ENCODE results near the gene CD27. TPM values are rescaled to one million over a fixed set of nuclear protein-coding genes. Genes with fewer than 3 reads are reported as not detected.
"Not testable (repeated sequence)": the region's sequence is repeated elsewhere in the genome, so short reads cannot be mapped to it uniquely, and the experiment has no call there.

Gene CD27
- total RNA-seq, 1 experiment from 2014 or later = not detected

DNA sequence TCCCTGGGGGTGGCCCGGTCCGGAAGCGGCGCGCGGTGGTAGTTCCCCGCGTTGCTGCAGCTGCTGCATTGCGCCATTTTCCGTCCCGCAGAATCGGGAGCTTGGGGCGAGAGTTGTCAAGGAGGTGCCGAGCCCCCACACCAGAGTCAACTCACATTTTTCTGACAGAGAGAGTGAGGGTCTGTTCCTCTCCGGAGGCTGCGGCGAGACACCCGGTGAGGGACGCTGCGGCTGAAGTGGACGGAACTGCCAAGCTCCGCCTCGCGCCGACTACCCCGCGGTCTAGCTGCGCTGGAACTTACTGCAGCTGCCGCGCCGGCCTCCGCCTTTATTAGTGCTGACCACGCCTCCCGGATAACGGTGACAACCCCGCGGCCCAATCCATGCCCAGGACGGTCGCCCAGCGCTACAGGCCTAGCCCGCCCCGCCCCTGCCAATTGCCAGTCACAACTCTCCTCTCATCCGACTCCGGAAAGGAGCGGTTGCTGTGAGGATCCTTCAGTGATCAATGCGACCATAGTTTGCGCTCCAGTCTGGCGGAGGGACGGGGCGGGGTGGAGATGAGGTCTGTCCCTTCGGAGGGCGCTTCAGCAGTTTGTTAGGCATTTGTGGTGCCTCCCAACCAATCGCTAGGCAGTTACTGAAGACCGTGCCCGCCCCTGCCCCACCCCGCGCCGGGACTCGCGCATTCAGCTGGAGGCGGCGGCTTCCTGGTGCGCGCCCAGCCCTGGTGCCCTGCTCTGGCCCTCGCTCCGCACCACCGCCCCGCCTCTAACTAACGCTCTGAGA, 25.8 kb downstream of the CD27 start, which contains the start of gene VAMP1:
Gene VAMP1 (minus strand): TSS at position 303 of the 789 bp plus-strand sequence. CDS start 146 bp downstream, at position 157.
- H3K27me3 ChIP-seq (ENCODE audit: low read length) = no peaks in the 10 kb centered on the region
- peak within 1 kb of the TSS; percentile 96 for H3K4me3 ChIP-seq (ENCODE audit: low read length)
- POLR2A ChIA-PET (ENCODE audit: unreplicated experiment) = interaction anchor here (0.5 to 1.1 kb wide), 10 partner anchors 10 to 253 kb away, joined by 3 to 28 read pairs (median 4); partner anchors contain the start of genes COPS7A, GAPDH and LTBR
- H3K36me3 ChIP-seq (ENCODE audit: low read depth, low read length) = no peaks in the 10 kb centered on the region
- no peaks in the 10 kb centered on the region for H4K20me1 ChIP-seq (ENCODE audit: low read length)
- BruUV-seq (replicated peaks) = no TSS peak
- no peaks in the 10 kb centered on the region for H3F3A ChIP-seq (ENCODE audit: low read length, unreplicated experiment)
- H3K4me1 ChIP-seq (ENCODE audit: insufficient read depth, low read length) = peaks cover 25% of the 10 kb centered on the region
- H3K4me2 ChIP-seq (ENCODE audit: low read length) = peak within 1 kb of the TSS; percentile 100
- DNase-seq = peak; percentile 87
- peak within 1 kb of the TSS; percentile 41 for H3K27ac ChIP-seq (ENCODE audit: low read length)
- peak within 1 kb of the TSS; percentile 93 for H2AFZ ChIP-seq (ENCODE audit: low read length)
- peaks cover 11% of the 10 kb centered on the region for H3K79me2 ChIP-seq (ENCODE audit: low read length)
- no peaks in the 10 kb centered on the region for H3K9me3 ChIP-seq (ENCODE audit: low read length)
- intact Hi-C loops (cut with micrococcal nuclease) = loop anchor here (1.0 to 2.0 kb wide), 3 partner anchors 24 to 148 kb away; partner anchors contain the start of genes GAPDH and NCAPD2
- H3K9me2 ChIP-seq (replicated peaks; ENCODE audit: low read length) = no peaks in the 10 kb centered on the region
- TF ChIP-seq, protein P1, sequence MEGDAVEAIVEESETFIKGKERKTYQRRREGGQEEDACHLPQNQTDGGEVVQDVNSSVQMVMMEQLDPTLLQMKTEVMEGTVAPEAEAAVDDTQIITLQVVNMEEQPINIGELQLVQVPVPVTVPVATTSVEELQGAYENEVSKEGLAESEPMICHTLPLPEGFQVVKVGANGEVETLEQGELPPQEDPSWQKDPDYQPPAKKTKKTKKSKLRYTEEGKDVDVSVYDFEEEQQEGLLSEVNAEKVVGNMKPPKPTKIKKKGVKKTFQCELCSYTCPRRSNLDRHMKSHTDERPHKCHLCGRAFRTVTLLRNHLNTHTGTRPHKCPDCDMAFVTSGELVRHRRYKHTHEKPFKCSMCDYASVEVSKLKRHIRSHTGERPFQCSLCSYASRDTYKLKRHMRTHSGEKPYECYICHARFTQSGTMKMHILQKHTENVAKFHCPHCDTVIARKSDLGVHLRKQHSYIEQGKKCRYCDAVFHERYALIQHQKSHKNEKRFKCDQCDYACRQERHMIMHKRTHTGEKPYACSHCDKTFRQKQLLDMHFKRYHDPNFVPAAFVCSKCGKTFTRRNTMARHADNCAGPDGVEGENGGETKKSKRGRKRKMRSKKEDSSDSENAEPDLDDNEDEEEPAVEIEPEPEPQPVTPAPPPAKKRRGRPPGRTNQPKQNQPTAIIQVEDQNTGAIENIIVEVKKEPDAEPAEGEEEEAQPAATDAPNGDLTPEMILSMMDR (conservative IDR thresholded peaks at IDR 0.05; ENCODE audit: low read depth, low read length) = no peak
- peak within 1 kb of the TSS; percentile 77 for H3K9ac ChIP-seq (ENCODE audit: low read length)
- peak; percentile 92 for ATAC-seq
- CTCF ChIA-PET = interaction anchor here (0.6 to 1.8 kb wide), 3 partner anchors 62 to 147 kb away, joined by 4 to 6 read pairs (median 5); no protein-coding TSS in a partner anchor

DNA sequence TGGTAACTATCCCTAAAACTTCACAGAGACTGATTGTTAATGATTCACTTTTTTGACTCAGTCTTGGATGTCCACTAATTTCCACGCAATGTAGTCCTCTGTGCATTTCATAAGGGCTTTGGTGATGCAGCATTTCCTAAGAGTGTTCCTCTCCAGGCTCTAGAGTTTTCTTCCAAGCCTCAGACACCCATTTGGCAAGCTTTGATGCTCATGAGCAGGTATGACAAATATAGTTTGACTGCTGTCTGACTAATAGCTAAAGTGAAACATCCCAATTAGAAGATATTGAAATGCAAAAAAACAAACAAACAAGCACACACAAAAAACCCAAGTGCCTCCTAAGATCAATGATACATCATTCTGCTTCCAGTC, 27.2 kb downstream of the CD27 start:
- H3K9me3 ChIP-seq (ENCODE audit: low read length) = no peaks in the 10 kb centered on the region
- H2AFZ ChIP-seq (ENCODE audit: low read length) = no peak overlapping the region
- H3K36me3 ChIP-seq (ENCODE audit: low read depth, low read length) = no peaks in the 10 kb centered on the region
- no TSS peak for BruUV-seq (replicated peaks)
- peaks cover 25% of the 10 kb centered on the region for H3K4me1 ChIP-seq (ENCODE audit: insufficient read depth, low read length)
- H3K9ac ChIP-seq (ENCODE audit: low read length) = no peak overlapping the region
- H3K4me2 ChIP-seq (ENCODE audit: low read length) = no peak overlapping the region
- H3K9me2 ChIP-seq (replicated peaks; ENCODE audit: low read length) = no peaks in the 10 kb centered on the region
- ChIA-PET CTCF (no interaction called here), POLR2A (ENCODE audit: unreplicated experiment) (no interaction called here)
- ATAC-seq (no peak), DNase-seq (no peak)
- peaks cover 11% of the 10 kb centered on the region for H3K79me2 ChIP-seq (ENCODE audit: low read length)
- no peaks in the 10 kb centered on the region for H3K27me3 ChIP-seq (ENCODE audit: low read length)
- H4K20me1 ChIP-seq (ENCODE audit: low read length) = no peaks in the 10 kb centered on the region
- H3K27ac ChIP-seq (ENCODE audit: low read length) = no peak overlapping the region
- H3F3A ChIP-seq (ENCODE audit: low read length, unreplicated experiment) = no peaks in the 10 kb centered on the region
- intact Hi-C loops (cut with micrococcal nuclease) = loop anchor here (2.0 kb wide), 2 partner anchors 23 to 149 kb away; partner anchors contain the start of gene NCAPD2
- H3K4me3 ChIP-seq (ENCODE audit: low read length) = no peak overlapping the region
- no peak for TF ChIP-seq EZH2 (IDR thresholded peaks at IDR 0.05; ENCODE audit: low read length, unreplicated experiment)
- TF ChIP-seq, protein P1 (conservative IDR thresholded peaks at IDR 0.05; ENCODE audit: low read depth, low read length) = no peak
- TF ChIP-seq EZH2phosphoT487 (IDR thresholded peaks at IDR 0.05; ENCODE audit: borderline replicate concordance, low read length) = no peak

DNA sequence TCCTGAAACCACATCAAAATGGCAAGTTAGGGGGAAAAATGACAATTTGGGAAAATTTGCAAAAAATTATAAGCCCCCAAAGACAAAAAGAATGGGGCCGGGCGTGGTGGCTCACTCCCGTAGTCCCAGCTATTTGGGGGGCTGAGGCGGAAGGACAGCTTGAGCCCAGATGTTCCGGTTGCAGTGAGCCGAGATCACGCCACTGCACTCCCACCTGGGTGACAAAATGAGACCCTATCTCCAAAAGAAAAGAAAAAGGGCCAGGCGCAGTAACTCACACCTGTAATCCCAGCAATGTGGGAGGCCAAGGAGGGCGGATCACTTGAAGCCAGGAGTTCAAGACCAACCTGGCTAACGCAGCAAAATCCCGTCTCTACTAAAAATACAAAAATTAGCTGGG, 27.7 kb downstream of the CD27 start:
- no peak overlapping the region for H2AFZ ChIP-seq (ENCODE audit: low read length)
- BruUV-seq (replicated peaks) = no TSS peak
- H3K27me3 ChIP-seq (ENCODE audit: low read length) = no peaks in the 10 kb centered on the region
- no peaks in the 10 kb centered on the region for H3F3A ChIP-seq (ENCODE audit: low read length, unreplicated experiment)
- POLR2A ChIA-PET (ENCODE audit: unreplicated experiment) = no interaction called here
- peaks cover 11% of the 10 kb centered on the region for H3K79me2 ChIP-seq (ENCODE audit: low read length)
- intact Hi-C loops (cut with micrococcal nuclease) = no loop called here
- peaks cover 25% of the 10 kb centered on the region for H3K4me1 ChIP-seq (ENCODE audit: insufficient read depth, low read length)
- H3K36me3 ChIP-seq (ENCODE audit: low read depth, low read length) = no peaks in the 10 kb centered on the region
- ATAC-seq = no peak
- no peak overlapping the region for H3K4me3 ChIP-seq (ENCODE audit: low read length)
- no peak for DNase-seq
- H3K4me2 ChIP-seq (ENCODE audit: low read length) = no peak overlapping the region
- H3K9me2 ChIP-seq (replicated peaks; ENCODE audit: low read length) = no peaks in the 10 kb centered on the region
- CTCF ChIA-PET = no interaction called here
- H4K20me1 ChIP-seq (ENCODE audit: low read length) = no peaks in the 10 kb centered on the region
- TF ChIP-seq EZH2phosphoT487 (IDR thresholded peaks at IDR 0.05; ENCODE audit: borderline replicate concordance, low read length) = no peak
- no peak for TF ChIP-seq EZH2 (IDR thresholded peaks at IDR 0.05; ENCODE audit: low read length, unreplicated experiment)
- TF ChIP-seq, protein P1 (conservative IDR thresholded peaks at IDR 0.05; ENCODE audit: low read depth, low read length) = no peak
- no peaks in the 10 kb centered on the region for H3K9me3 ChIP-seq (ENCODE audit: low read length)
- H3K9ac ChIP-seq (ENCODE audit: low read length) = no peak overlapping the region
- no peak overlapping the region for H3K27ac ChIP-seq (ENCODE audit: low read length)

DNA sequence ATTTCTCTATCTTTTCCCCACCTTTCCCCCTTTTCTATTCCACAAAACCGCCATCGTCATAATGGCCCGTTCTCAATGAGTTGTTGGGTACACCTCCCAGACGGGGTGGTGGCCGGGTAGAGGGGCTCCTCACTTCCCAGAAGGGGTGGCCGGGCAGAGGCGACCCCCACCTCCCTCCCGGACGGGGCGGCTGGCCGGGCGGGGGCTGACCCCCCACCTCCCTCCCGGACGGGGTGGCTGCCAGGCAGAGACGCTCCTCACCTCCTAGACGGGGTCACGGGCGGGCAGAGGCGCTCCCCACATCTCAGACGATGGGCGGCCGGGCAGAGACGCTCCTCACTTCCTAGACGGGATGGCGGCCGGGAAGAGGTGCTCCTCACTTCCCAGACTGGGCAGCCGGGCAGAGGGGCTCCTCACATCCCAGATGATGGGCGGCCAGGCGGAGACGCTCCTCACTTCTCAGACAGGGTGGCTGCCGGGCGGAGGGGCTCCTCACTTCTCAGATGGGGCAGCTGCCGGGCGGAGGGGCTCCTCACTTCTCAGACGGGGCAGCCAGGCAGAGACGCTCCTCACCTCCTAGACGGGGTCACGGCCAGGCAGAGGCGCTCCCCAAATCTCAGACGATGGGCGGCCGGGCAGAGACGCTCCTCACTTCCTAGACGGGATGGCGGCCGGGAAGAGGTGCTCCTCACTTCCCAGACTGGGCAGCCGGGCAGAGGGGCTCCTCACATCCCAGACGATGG, 30.6 kb downstream of the CD27 start:
- H3K9me3 ChIP-seq (ENCODE audit: low read length); H3K27me3 ChIP-seq (ENCODE audit: low read length); H4K20me1 ChIP-seq (ENCODE audit: low read length); H3K27ac ChIP-seq (ENCODE audit: low read length); H3K4me1 ChIP-seq (ENCODE audit: insufficient read depth, low read length); H3K9ac ChIP-seq (ENCODE audit: low read length); H3K9me2 ChIP-seq (replicated peaks; ENCODE audit: low read length); BruUV-seq (replicated peaks); ATAC-seq; H3K4me2 ChIP-seq (ENCODE audit: low read length); H3K79me2 ChIP-seq (ENCODE audit: low read length); H3F3A ChIP-seq (ENCODE audit: low read length, unreplicated experiment); DNase-seq; H3K36me3 ChIP-seq (ENCODE audit: low read depth, low read length); POLR2A ChIA-PET (ENCODE audit: unreplicated experiment); H3K4me3 ChIP-seq (ENCODE audit: low read length); CTCF ChIA-PET; intact Hi-C loops (cut with micrococcal nuclease); H2AFZ ChIP-seq (ENCODE audit: low read length): not testable (repeated sequence)

All from PC-3 (cell line).